HCT116 (cell line): ENCODE results near the gene GRIA4. TPM values are rescaled to one million over a fixed set of nuclear protein-coding genes. Genes with fewer than 3 reads are reported as not detected.

ENCODE experiments used
- ATAC-seq: fragments of 200-7000 bp; cut with Tn5 transposase; 2 replicates; pipeline ENCODE4 v1.9.1; 2020; ENCODE audit warnings: mild to moderate bottlenecking, moderate library complexity
- BruUV-seq: library from RNA; stranded (reverse); fragments of 400-500 nt; replicated peaks from 2 replicates; lab custom pipeline; 2021; lab: Mats Ljungman, UMichigan
- CTCF ChIA-PET: fragments of 300-600 bp; sonication (Branson Sonifier 250); formaldehyde crosslinking; loops from one replicate; lab custom pipeline; 2021; ENCODE audit warnings: antibody characterized with exemption; lab: Charles Lee
- POLR2A ChIA-PET: fragments of 300-600, 350-600 bp; sonication (Branson Sonifier 250); formaldehyde crosslinking; loops from one replicate; lab custom pipeline; 2021; ENCODE audit warnings: antibody characterized with exemption; lab: Charles Lee
- RAD21 ChIA-PET, 2 experiments: fragments of 300-600 bp; sonication (Branson Sonifier 250); formaldehyde crosslinking; loops; one replicate each; lab custom pipeline; 2023; ENCODE audit warnings: low total read pairs in 2 of 2; ENCODE audit not compliant: uncharacterized antibody in 2 of 2, unreplicated experiment in 2 of 2, low non-redundant PET in 1 of 2; lab: Charles Lee
- DNase-seq: peaks from one replicate; pipeline ENCODE4 v3.0.0-alpha.2; 2010; ENCODE audit warnings: low read depth, low spot score
- H2AFZ ChIP-seq: fragments of 200-600 bp; shearing (Covaris generic), sonication (generic); 2 replicates; pipeline ENCODE4 v1.6.1; 2017; ENCODE audit warnings: low read depth, mixed run types, mixed read lengths, antibody characterized with exemption, low read length; ENCODE audit not compliant: poor library complexity, severe bottlenecking
- H3K27ac ChIP-seq: 2 replicates; pipeline ENCODE4 v1.5.1; 2012; ENCODE audit warnings: low read depth, low read length
- H3K27me3 ChIP-seq: fragments of 200-600 bp; sonication (generic); 2 replicates; pipeline ENCODE4 v1.6.1; 2016; ENCODE audit warnings: mixed run types, low read length, mixed read lengths; ENCODE audit not compliant: insufficient read depth
- H3K36me3 ChIP-seq, 2 experiments: fragments of 200-500 bp in 1 of 2; fragments of 200-600 bp in 1 of 2; sonication (Bioruptor generic) in 1 of 2; sonication (generic) in 1 of 2; 2 replicates each; pipeline versions ENCODE4 v1.5.1 to v1.6.1; 2014 to 2016; ENCODE audit warnings: low read length in 2 of 2, inconsistent platforms in 1 of 2, mixed read lengths in 1 of 2, mixed run types in 1 of 2; ENCODE audit not compliant: insufficient read depth in 2 of 2, control insufficient read depth in 1 of 2
- H3K4me1 ChIP-seq, 2 experiments: fragments of 200-600 bp in 1 of 2; sonication (generic) in 1 of 2; 2 replicates each; pipeline versions ENCODE4 v1.5.1 to v1.6.1; 2012 to 2017; ENCODE audit warnings: low read length in 2 of 2, inconsistent platforms in 1 of 2, mild to moderate bottlenecking in 1 of 2, mixed read lengths in 1 of 2, mixed run types in 1 of 2, moderate library complexity in 1 of 2; ENCODE audit not compliant: insufficient read depth in 2 of 2, control insufficient read depth in 1 of 2
- H3K4me2 ChIP-seq: fragments of 200-600 bp; sonication (generic); 2 replicates; pipeline ENCODE4 v1.6.1; 2017; ENCODE audit warnings: mixed run types, low read length, mixed read lengths
- H3K4me3 ChIP-seq, 2 experiments: fragments of 200-600 bp in 1 of 2; sonication (generic) in 1 of 2; replicated peaks in 1 of 2; 2 replicates each; pipeline ENCODE4 v1.5.1; 2011 to 2016; ENCODE audit warnings: low read length in 2 of 2, control low read depth in 1 of 2, low read depth in 1 of 2, mild to moderate bottlenecking in 1 of 2, mixed read lengths in 1 of 2, mixed run types in 1 of 2
- H3K79me2 ChIP-seq: fragments of 200-600 bp; sonication (generic); 2 replicates; pipeline ENCODE4 v1.6.1; 2017; ENCODE audit warnings: mild to moderate bottlenecking, mixed run types, low read length, moderate library complexity, mixed read lengths; ENCODE audit not compliant: insufficient read depth
- H3K9ac ChIP-seq: fragments of 200-600 bp; sonication (generic); 2 replicates; pipeline ENCODE4 v1.6.1; 2016; ENCODE audit warnings: low read length, mixed read lengths
- H3K9me2 ChIP-seq: fragments of 200-600 bp; sonication (generic), shearing (Covaris generic); 2 replicates; pipeline ENCODE4 v1.6.1; 2017; ENCODE audit warnings: mixed run types, mild to moderate bottlenecking, moderate library complexity; ENCODE audit not compliant: insufficient read depth
- H3K9me3 ChIP-seq, 2 experiments: fragments of 200-500 bp in 1 of 2; fragments of 200-600 bp in 1 of 2; sonication (Bioruptor generic) in 1 of 2; sonication (generic) in 1 of 2; 2 replicates each; pipeline ENCODE4 v1.6.1; 2014 to 2017; ENCODE audit warnings: low read length in 2 of 2, mixed read lengths in 2 of 2, inconsistent platforms in 1 of 2, low read depth in 1 of 2, mild to moderate bottlenecking in 1 of 2, mixed run types in 1 of 2, moderate library complexity in 1 of 2; ENCODE audit not compliant: control insufficient read depth in 1 of 2, insufficient read depth in 1 of 2
- H4K20me1 ChIP-seq: fragments of 200-600 bp; sonication (generic), shearing (Covaris generic); 2 replicates; pipeline ENCODE4 v1.6.1; 2017; ENCODE audit warnings: mixed run types, mild to moderate bottlenecking, moderate library complexity; ENCODE audit not compliant: insufficient read depth
- CBX3 ChIP-seq: IDR thresholded peaks from 2 replicates; pipeline ENCODE4 v1.6.1; 2012; ENCODE audit warnings: low read depth
- CEBPB ChIP-seq: IDR thresholded peaks from 2 replicates; pipeline ENCODE4 v1.6.1; 2012; ENCODE audit warnings: low read depth
- EGR1 ChIP-seq: IDR thresholded peaks from 2 replicates; pipeline ENCODE4 v1.6.1; 2012; ENCODE audit warnings: low read depth
- EZH2 ChIP-seq: fragments of 200-600 bp; sonication (generic); IDR thresholded peaks from 2 replicates; pipeline ENCODE4 v1.6.1; 2017; ENCODE audit warnings: antibody characterized with exemption, mixed run types
- EZH2phosphoT487 ChIP-seq: fragments of 200-600 bp; IDR thresholded peaks from 2 replicates; pipeline ENCODE4 v1.6.1; 2018; ENCODE audit warnings: antibody characterized with exemption, borderline replicate concordance
- FOSL1 ChIP-seq: IDR thresholded peaks from 2 replicates; pipeline ENCODE4 v1.6.1; 2012; ENCODE audit warnings: low read depth
- JUND ChIP-seq: IDR thresholded peaks from 2 replicates; pipeline ENCODE4 v1.6.1; 2012
- POLR2A ChIP-seq: IDR thresholded peaks from 2 replicates; pipeline ENCODE4 v1.7.0; 2011; ENCODE audit warnings: borderline replicate concordance; ENCODE audit not compliant: insufficient read depth, insufficient read length; ENCODE audit errors: extremely low read depth
- POLR2AphosphoS5 ChIP-seq: IDR thresholded peaks from 2 replicates; pipeline ENCODE4 v1.6.1; 2011; ENCODE audit warnings: mild to moderate bottlenecking, low read depth, low read length, moderate library complexity
- RAD21 ChIP-seq: IDR thresholded peaks from 2 replicates; pipeline ENCODE4 v1.6.1; 2012; ENCODE audit warnings: low read depth, mild to moderate bottlenecking
- SP1 ChIP-seq: IDR thresholded peaks from 2 replicates; pipeline ENCODE4 v1.6.1; 2012; ENCODE audit warnings: low read depth
- SRF ChIP-seq: IDR thresholded peaks from 2 replicates; pipeline ENCODE4 v1.6.1; 2012; ENCODE audit warnings: low read depth
- TCF7L2 ChIP-seq: IDR thresholded peaks from 2 replicates; pipeline ENCODE4 v1.7.0; 2011; ENCODE audit warnings: borderline replicate concordance, inconsistent platforms; ENCODE audit not compliant: insufficient read depth, insufficient read length; ENCODE audit errors: extremely low read depth
- YY1 ChIP-seq: IDR thresholded peaks from 2 replicates; pipeline ENCODE4 v1.6.1; 2011; ENCODE audit warnings: low read length, low read depth, moderate library complexity, mild to moderate bottlenecking; ENCODE audit not compliant: insufficient replicate concordance; ENCODE audit errors: extremely low read depth
- intact Hi-C: fragments of 100-400 bp; cut with micrococcal nuclease; formaldehyde crosslinking; loops from 2 replicates; pipeline ENCODE4 v1.10.0; 2022
- total RNA-seq: library from RNA; stranded (reverse); gene quantifications from one replicate; pipeline ENCODE4 v1.2.1, GENCODE V29; 2021; ENCODE audit not compliant: unreplicated experiment
- TF ChIP-seq, protein P1 (sequence below): IDR thresholded peaks from 2 replicates; pipeline ENCODE4 v1.6.1; 2012
- TF ChIP-seq, protein P2 (sequence below), 3 experiments: fragments of 200-600 bp in 1 of 3; sonication (generic) in 1 of 3; IDR thresholded peaks in 2 of 3; conservative IDR thresholded peaks in 1 of 3; 2 replicates each; pipeline ENCODE4 v1.5.1; 2012 to 2017; ENCODE audit warnings: low read depth in 2 of 3, low read length in 2 of 3, antibody characterized with exemption in 1 of 3, borderline replicate concordance in 1 of 3, control low read depth in 1 of 3, mild to moderate bottlenecking in 1 of 3, mixed read lengths in 1 of 3, mixed run types in 1 of 3, moderate library complexity in 1 of 3; ENCODE audit not compliant: insufficient read depth in 1 of 3
- TF ChIP-seq, protein P3 (sequence below): IDR thresholded peaks from 2 replicates; pipeline ENCODE4 v1.6.1; 2012; ENCODE audit warnings: low read depth

GRIA4 gene
- total RNA-seq, 1 experiment from 2014 or later = not detected

DNA sequence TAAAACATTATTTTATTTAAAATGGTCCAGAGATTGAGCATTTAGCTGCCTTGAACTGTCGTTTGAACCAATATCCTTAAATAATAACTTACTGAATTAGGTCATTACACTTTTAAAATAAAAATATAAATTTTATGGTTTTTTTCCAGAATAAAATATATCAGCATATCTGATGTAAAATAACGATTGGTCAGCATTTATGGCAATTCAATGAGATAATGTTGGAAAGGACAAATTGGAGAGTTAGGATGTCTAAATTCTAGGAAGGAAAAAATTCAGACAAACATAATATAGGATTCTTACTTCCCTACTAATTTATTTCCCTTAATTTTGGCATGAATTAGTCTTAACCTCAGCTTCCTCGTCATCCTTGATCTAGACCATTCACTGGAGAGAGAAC is 113.4 kb downstream of the GRIA4 start:
- ChIA-PET CTCF (no interaction called here), POLR2A (no interaction called here)

More for the DNA sequence above, 113.4 kb downstream of the GRIA4 start:
- RAD21 ChIA-PET = no interaction called here
- DNase-seq (no peak), ATAC-seq (no peak)
- no peaks in the 10 kb centered on the region for H3K9me2 ChIP-seq
- no TSS peak for BruUV-seq
- no peak overlapping the region for H3K4me2 ChIP-seq
- no peaks in the 10 kb centered on the region for H4K20me1 ChIP-seq
- peaks cover 0 to 6% of the 10 kb centered on the region in 2 experiments; a peak in 1 of 4 replicates for H3K4me1 ChIP-seq
- H3K79me2 ChIP-seq = no peaks in the 10 kb centered on the region
- no peak overlapping the region for H2AFZ ChIP-seq
- TF ChIP-seq CEBPB (no peak), EZH2phosphoT487 (no peak), EZH2 (no peak), CBX3 (no peak), POLR2AphosphoS5 (no peak), YY1 (no peak), EGR1 (no peak), SP1 (no peak), RAD21 (no peak), SRF (no peak), FOSL1 (no peak), TCF7L2 (no peak), JUND (no peak), POLR2A (no peak)
- TF ChIP-seq, protein P1, sequence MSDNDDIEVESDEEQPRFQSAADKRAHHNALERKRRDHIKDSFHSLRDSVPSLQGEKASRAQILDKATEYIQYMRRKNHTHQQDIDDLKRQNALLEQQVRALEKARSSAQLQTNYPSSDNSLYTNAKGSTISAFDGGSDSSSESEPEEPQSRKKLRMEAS = no peak
- TF ChIP-seq, protein P2, sequence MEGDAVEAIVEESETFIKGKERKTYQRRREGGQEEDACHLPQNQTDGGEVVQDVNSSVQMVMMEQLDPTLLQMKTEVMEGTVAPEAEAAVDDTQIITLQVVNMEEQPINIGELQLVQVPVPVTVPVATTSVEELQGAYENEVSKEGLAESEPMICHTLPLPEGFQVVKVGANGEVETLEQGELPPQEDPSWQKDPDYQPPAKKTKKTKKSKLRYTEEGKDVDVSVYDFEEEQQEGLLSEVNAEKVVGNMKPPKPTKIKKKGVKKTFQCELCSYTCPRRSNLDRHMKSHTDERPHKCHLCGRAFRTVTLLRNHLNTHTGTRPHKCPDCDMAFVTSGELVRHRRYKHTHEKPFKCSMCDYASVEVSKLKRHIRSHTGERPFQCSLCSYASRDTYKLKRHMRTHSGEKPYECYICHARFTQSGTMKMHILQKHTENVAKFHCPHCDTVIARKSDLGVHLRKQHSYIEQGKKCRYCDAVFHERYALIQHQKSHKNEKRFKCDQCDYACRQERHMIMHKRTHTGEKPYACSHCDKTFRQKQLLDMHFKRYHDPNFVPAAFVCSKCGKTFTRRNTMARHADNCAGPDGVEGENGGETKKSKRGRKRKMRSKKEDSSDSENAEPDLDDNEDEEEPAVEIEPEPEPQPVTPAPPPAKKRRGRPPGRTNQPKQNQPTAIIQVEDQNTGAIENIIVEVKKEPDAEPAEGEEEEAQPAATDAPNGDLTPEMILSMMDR (IDR thresholded peaks at IDR 0.05 in 2 of 3, conservative IDR thresholded peaks at IDR 0.05 in 1 of 3; ENCODE audit: borderline replicate concordance in 1 of 3, insufficient read depth in 1 of 3, low read depth in 2 of 3, low read length in 2 of 3) = no peak
- TF ChIP-seq, protein P3, sequence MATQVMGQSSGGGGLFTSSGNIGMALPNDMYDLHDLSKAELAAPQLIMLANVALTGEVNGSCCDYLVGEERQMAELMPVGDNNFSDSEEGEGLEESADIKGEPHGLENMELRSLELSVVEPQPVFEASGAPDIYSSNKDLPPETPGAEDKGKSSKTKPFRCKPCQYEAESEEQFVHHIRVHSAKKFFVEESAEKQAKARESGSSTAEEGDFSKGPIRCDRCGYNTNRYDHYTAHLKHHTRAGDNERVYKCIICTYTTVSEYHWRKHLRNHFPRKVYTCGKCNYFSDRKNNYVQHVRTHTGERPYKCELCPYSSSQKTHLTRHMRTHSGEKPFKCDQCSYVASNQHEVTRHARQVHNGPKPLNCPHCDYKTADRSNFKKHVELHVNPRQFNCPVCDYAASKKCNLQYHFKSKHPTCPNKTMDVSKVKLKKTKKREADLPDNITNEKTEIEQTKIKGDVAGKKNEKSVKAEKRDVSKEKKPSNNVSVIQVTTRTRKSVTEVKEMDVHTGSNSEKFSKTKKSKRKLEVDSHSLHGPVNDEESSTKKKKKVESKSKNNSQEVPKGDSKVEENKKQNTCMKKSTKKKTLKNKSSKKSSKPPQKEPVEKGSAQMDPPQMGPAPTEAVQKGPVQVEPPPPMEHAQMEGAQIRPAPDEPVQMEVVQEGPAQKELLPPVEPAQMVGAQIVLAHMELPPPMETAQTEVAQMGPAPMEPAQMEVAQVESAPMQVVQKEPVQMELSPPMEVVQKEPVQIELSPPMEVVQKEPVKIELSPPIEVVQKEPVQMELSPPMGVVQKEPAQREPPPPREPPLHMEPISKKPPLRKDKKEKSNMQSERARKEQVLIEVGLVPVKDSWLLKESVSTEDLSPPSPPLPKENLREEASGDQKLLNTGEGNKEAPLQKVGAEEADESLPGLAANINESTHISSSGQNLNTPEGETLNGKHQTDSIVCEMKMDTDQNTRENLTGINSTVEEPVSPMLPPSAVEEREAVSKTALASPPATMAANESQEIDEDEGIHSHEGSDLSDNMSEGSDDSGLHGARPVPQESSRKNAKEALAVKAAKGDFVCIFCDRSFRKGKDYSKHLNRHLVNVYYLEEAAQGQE = no peak
- H3K4me3 ChIP-seq = no peak overlapping the region
- no peak overlapping the region for H3K27ac ChIP-seq
- H3K9ac ChIP-seq = no peak overlapping the region
- no peaks in the 10 kb centered on the region for H3K36me3 ChIP-seq
- no peaks in the 10 kb centered on the region for H3K27me3 ChIP-seq
- intact Hi-C loops = no loop called here
- H3K9me3 ChIP-seq = no peaks in the 10 kb centered on the region
